Activated T-helper 9 cell treated with anti-CD3 and anti-CD28 coated beads, Interleukin-2, amount 50 U/mL, for 16 hours (primary cell): ENCODE measurements around the gene SMS.

ENCODE experiments used
- DNase-seq: peaks from one replicate; pipeline ENCODE4 v3.0.0-alpha.2; 2020; ENCODE audit warnings: low read depth

The SMS gene

GRCh38 chrX:22039541-22039940 lies 99.0 kb downstream of the SMS start:
- no peak for DNase-seq

GRCh38 chrX:22040184-22040583 lies 99.7 kb downstream of the SMS start:
- no peak for DNase-seq

GRCh38 chrX:22041907-22042530 lies 101.5 kb downstream of the SMS start:
- DNase-seq, result no peak

DNA sequence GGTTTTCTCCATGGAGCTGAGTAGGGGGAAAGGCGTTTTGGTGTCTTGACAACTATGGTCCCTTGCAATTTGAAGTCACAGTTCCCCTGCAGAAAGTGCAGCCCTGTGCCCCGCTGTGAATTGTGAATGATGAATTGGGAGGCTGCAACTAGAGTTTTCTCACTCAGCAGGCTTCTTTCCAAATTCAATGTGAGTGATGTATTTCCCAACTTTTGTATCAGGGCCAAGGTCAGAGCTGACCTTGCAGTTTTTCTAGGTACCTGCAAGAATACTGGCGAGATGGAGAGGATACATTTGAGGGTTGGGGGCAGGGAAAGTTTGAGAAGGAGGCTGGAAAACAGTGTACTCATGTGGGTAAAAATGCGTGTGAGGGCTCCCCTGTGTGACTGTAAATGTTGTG lies 103.4 kb downstream of the SMS start:
- DNase-seq, result no peak
